ENCODE data around the gene ARL8A.

DNA sequence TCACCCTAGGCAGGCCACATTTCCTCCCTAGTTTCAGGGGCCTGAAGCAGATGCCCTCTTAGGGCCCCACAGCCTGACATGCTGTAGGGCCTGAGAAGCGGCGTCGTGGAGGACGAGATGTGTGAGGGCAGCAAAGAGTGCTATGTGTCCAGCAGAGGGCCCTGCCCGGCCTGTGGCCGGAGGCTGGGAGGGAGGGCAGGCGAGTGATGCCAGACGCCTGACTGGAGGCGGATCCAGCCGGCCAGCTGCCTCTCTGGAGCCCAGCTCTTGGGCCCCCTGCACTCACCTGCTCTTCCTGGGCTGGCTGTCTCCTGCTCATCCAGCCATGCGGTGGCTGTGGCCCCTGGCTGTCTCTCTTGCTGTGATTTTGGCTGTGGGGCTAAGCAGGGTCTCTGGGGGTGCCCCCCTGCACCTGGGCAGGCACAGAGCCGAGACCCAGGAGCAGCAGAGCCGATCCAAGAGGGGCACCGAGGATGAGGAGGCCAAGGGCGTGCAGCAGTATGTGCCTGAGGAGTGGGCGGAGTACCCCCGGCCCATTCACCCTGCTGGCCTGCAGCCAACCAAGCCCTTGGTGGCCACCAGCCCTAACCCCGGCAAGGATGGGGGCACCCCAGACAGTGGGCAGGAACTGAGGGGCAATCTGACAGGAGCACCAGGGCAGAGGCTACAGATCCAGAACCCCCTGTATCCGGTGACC is 21.8 kb downstream of the ARL8A start, which contains the start of gene GPR37L1:
- TF ChIP-seq, protein P1, sequence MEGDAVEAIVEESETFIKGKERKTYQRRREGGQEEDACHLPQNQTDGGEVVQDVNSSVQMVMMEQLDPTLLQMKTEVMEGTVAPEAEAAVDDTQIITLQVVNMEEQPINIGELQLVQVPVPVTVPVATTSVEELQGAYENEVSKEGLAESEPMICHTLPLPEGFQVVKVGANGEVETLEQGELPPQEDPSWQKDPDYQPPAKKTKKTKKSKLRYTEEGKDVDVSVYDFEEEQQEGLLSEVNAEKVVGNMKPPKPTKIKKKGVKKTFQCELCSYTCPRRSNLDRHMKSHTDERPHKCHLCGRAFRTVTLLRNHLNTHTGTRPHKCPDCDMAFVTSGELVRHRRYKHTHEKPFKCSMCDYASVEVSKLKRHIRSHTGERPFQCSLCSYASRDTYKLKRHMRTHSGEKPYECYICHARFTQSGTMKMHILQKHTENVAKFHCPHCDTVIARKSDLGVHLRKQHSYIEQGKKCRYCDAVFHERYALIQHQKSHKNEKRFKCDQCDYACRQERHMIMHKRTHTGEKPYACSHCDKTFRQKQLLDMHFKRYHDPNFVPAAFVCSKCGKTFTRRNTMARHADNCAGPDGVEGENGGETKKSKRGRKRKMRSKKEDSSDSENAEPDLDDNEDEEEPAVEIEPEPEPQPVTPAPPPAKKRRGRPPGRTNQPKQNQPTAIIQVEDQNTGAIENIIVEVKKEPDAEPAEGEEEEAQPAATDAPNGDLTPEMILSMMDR (conservative IDR thresholded peaks at IDR 0.05 in 1 of 2, IDR thresholded peaks at IDR 0.05 in 1 of 2; ENCODE audit: low read depth in 1 of 2, low read length in 2 of 2): peak; percentile 51 to 63
- TF ChIP-seq EZH2 (IDR thresholded peaks at IDR 0.05; ENCODE audit: low read length, missing control alignments): no peak

Data from fibroblast of lung (primary cell).